Keratinocyte (primary cell): ENCODE results near the gene TUBGCP4. TPM values are rescaled to one million over a fixed set of nuclear protein-coding genes. Genes with fewer than 3 reads are reported as not detected.

Experiments
- DNase-seq: peaks from one replicate; pipeline ENCODE4 v3.0.0-alpha.2; 2011; ENCODE audit warnings: low read depth, missing footprints, low spot score
- FAIRE-seq: peaks from 2 replicates; lab custom pipeline; 2011; peaks lifted over from hg19 to GRCh38; lab: Jason Lieb, UNC
- H2AFZ ChIP-seq: 2 replicates; pipeline ENCODE4 v1.6.0; 2012; ENCODE audit warnings: low read length, control low read depth, inconsistent platforms; ENCODE audit not compliant: control insufficient read depth
- H3K27ac ChIP-seq: 2 replicates; pipeline ENCODE4 v1.5.1; 2011; ENCODE audit warnings: low read length; ENCODE audit not compliant: control insufficient read depth, insufficient read depth
- H3K27me3 ChIP-seq: 3 replicates; pipeline ENCODE4 v1.6.0; 2011; ENCODE audit warnings: low read length; ENCODE audit not compliant: control insufficient read depth, insufficient read depth; ENCODE audit errors: extremely low read depth
- H3K36me3 ChIP-seq, 2 experiments: 2 replicates in 1 of 2; 3 replicates in 1 of 2; pipeline ENCODE4 v1.5.1; 2011; ENCODE audit warnings: low read length in 2 of 2, mild to moderate bottlenecking in 1 of 2; ENCODE audit not compliant: control insufficient read depth in 2 of 2, insufficient read depth in 2 of 2; ENCODE audit errors: extremely low read depth in 1 of 2
- H3K4me1 ChIP-seq: 3 replicates; pipeline ENCODE4 v1.5.1; 2011; ENCODE audit warnings: low read length; ENCODE audit not compliant: control insufficient read depth, insufficient read depth; ENCODE audit errors: extremely low read depth
- H3K4me2 ChIP-seq: 3 replicates; pipeline ENCODE4 v1.6.0; 2011; ENCODE audit warnings: low read depth, low read length; ENCODE audit not compliant: control insufficient read depth, insufficient read depth; ENCODE audit errors: extremely low read depth
- H3K4me3 ChIP-seq, 3 experiments: fragments of 200-600 bp in 1 of 3; sonication (generic) in 1 of 3; 2 replicates in 2 of 3; 3 replicates in 1 of 3; pipeline ENCODE4 v1.5.1; 2011 to 2016; ENCODE audit warnings: low read length in 3 of 3, mild to moderate bottlenecking in 3 of 3, control low read depth in 2 of 3, inconsistent platforms in 1 of 3, low read depth in 1 of 3, mixed read lengths in 1 of 3, mixed run types in 1 of 3, moderate library complexity in 1 of 3; ENCODE audit not compliant: control insufficient read depth in 2 of 3, insufficient read depth in 2 of 3; ENCODE audit errors: extremely low read depth in 1 of 3
- H3K79me2 ChIP-seq: 2 replicates; pipeline ENCODE4 v1.6.0; 2012; ENCODE audit warnings: low read length; ENCODE audit not compliant: control insufficient read depth, insufficient read depth
- H3K9ac ChIP-seq: 3 replicates; pipeline ENCODE4 v1.6.0; 2011; ENCODE audit warnings: low read length; ENCODE audit not compliant: control insufficient read depth, insufficient read depth; ENCODE audit errors: extremely low read depth
- H3K9me1 ChIP-seq: 3 replicates; pipeline ENCODE4 v1.6.0; 2011; ENCODE audit warnings: low read length; ENCODE audit not compliant: control insufficient read depth, insufficient read depth; ENCODE audit errors: extremely low read depth
- H3K9me3 ChIP-seq: 2 replicates; pipeline ENCODE4 v1.5.1; 2012; ENCODE audit warnings: low read depth, low read length; ENCODE audit not compliant: control insufficient read depth
- H4K20me1 ChIP-seq: 3 replicates; pipeline ENCODE4 v1.6.0; 2011; ENCODE audit warnings: low read length; ENCODE audit not compliant: control insufficient read depth, insufficient read depth; ENCODE audit errors: extremely low read depth
- EZH2 ChIP-seq: IDR thresholded peaks from one replicate; pipeline ENCODE4 v1.6.1; 2012; ENCODE audit warnings: inconsistent platforms, mild to moderate bottlenecking, low read length, moderate library complexity
- dilution Hi-C: fragments of 300-500 bp; cut with MboI; formaldehyde crosslinking; loops from one replicate; pipeline ENCODE4 v1.7.0; 2020; ENCODE audit warnings: low sequenced_read_pairs; ENCODE audit not compliant: extremely low pct_ligation_motif_present
- polyA plus RNA-seq, 5 experiments: library from polyadenylated mRNA; depleted of rRNA in 3 of 5; stranded (reverse) in 3 of 5; stranded (forward) in 1 of 5; unstranded in 1 of 5; fragments of >200 nt; gene quantifications; 1 replicate in 1 of 5; 2 replicates in 3 of 5; 3 replicates in 1 of 5; pipeline versions ENCODE4 v1.2.1 to v1.2.3, GENCODE V29; 2011 to 2012; ENCODE audit warnings: missing spikeins in 2 of 5, low read depth in 1 of 5, low replicate concordance in 1 of 5
- TF ChIP-seq, protein P1 (sequence below), 3 experiments: IDR thresholded peaks in 1 of 3; conservative IDR thresholded peaks in 1 of 3; optimal IDR thresholded peaks in 1 of 3; 2 replicates in 2 of 3; 3 replicates in 1 of 3; pipeline versions ENCODE3 to v1.5.1; 2011; ENCODE audit warnings: low read length in 3 of 3, mild to moderate bottlenecking in 3 of 3, moderate library complexity in 2 of 3, control low read depth in 1 of 3, inconsistent platforms in 1 of 3; ENCODE audit not compliant: insufficient read depth in 2 of 3; ENCODE audit errors: extremely low read depth in 1 of 3

Gene TUBGCP4
- polyA plus RNA-seq, 1 donor (not counting 4 experiments of a cell fraction or from before 2014, with no cell fraction given), result 16.1 TPM

DNA sequence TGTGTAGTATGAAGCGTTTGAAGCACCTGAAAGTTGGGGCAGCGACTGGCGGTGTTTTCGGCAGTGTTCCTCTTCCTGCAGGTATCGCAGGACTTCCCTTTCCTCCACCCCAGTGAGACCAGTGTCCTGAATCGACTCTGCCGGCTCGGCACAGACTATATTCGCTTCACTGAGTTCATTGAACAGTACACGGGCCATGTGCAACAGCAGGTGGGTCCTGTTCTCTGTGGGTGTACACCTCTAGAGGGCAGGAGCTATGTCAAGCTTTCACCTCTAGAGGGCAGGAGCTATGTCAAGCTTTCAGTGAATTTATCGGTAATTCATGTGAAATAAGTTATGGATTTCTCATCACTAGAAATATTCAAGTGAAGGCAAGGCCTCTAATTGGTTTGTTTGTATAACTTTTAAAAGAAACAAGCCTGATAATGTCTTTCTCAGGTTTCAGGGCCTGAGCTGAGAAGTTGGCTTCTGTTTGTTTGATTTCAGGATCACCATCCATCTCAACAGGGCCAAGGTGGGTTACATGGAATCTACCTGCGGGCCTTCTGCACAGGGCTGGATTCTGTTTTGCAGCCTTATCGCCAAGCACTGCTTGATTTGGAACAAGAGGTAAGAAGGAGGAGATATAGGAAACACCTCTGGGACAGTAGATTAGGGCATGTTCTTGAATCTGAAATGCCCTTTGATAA is 5.3 kb downstream of the TUBGCP4 start:
- Histone ChIP-seq H3K9me3 (no peaks in the 10 kb centered on the region), H3K36me3 (peaks cover 0 to 16% of the 10 kb centered on the region in 2 experiments), H3K4me1 (peaks cover 10% of the 10 kb centered on the region), H4K20me1 (peaks cover 4% of the 10 kb centered on the region), H3K27me3 (no peaks in the 10 kb centered on the region), H2AFZ (no peak overlapping the region), H3K9ac (no peak overlapping the region), H3K4me3 (no peak overlapping the region), H3K4me2 (no peak overlapping the region), H3K27ac (no peak overlapping the region), H3K9me1 (no peaks in the 10 kb centered on the region), H3K79me2 (peaks cover 26% of the 10 kb centered on the region)
- peak; percentile 70 for FAIRE-seq
- no peak for DNase-seq
- TF ChIP-seq EZH2, result no peak
- TF ChIP-seq, protein P1, sequence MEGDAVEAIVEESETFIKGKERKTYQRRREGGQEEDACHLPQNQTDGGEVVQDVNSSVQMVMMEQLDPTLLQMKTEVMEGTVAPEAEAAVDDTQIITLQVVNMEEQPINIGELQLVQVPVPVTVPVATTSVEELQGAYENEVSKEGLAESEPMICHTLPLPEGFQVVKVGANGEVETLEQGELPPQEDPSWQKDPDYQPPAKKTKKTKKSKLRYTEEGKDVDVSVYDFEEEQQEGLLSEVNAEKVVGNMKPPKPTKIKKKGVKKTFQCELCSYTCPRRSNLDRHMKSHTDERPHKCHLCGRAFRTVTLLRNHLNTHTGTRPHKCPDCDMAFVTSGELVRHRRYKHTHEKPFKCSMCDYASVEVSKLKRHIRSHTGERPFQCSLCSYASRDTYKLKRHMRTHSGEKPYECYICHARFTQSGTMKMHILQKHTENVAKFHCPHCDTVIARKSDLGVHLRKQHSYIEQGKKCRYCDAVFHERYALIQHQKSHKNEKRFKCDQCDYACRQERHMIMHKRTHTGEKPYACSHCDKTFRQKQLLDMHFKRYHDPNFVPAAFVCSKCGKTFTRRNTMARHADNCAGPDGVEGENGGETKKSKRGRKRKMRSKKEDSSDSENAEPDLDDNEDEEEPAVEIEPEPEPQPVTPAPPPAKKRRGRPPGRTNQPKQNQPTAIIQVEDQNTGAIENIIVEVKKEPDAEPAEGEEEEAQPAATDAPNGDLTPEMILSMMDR (optimal IDR thresholded peaks at IDR 0.05 in 1 of 3, IDR thresholded peaks at IDR 0.05 in 1 of 3, conservative IDR thresholded peaks at IDR 0.05 in 1 of 3; ENCODE audit: extremely low read depth in 1 of 3, insufficient read depth in 2 of 3, low read length in 3 of 3), result peak; percentile 66 to 88 (median 79)
- dilution Hi-C loops, result no loop called here

DNA sequence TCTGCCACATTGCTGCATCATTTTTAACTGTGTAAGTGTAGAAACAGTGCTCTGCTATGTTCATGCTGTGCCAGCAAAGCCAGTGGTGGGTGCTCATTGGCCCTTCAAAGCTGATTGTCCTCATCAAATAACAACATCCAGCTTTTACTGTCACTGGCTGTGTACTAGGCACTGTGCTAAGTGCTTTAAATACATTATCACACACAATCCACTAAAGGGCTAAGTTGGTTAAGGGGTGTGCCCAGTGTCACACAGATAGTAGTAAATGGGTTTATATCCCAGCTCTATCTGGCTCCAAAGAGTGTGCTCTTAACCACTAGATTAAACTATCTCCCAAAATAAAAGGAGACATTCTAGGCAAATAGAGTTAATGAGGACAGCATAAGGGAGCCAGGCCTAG is 7.7 kb downstream of the TUBGCP4 start:
- Histone ChIP-seq H2AFZ (no peak overlapping the region), H3K4me2 (no peak overlapping the region), H3K27me3 (no peaks in the 10 kb centered on the region), H4K20me1 (peaks cover 4% of the 10 kb centered on the region), H3K4me1 (no peaks in the 10 kb centered on the region), H3K79me2 (peaks cover 9% of the 10 kb centered on the region), H3K36me3 (peaks cover 10 to 26% of the 10 kb centered on the region in 2 experiments), H3K27ac (no peak overlapping the region), H3K9ac (no peak overlapping the region), H3K9me1 (no peaks in the 10 kb centered on the region), H3K9me3 (no peaks in the 10 kb centered on the region), H3K4me3 (no peak overlapping the region)
- DNase-seq (no peak), FAIRE-seq (no peak)
- TF ChIP-seq, protein P1 (optimal IDR thresholded peaks at IDR 0.05 in 1 of 3, IDR thresholded peaks at IDR 0.05 in 1 of 3, conservative IDR thresholded peaks at IDR 0.05 in 1 of 3; ENCODE audit: extremely low read depth in 1 of 3, insufficient read depth in 2 of 3, low read length in 3 of 3), result no peak
- dilution Hi-C loops, result no loop called here
